SU-DHL-6 (cell line): Measurements from ENCODE around the gene F8.

Experiments used
- H2AFZ ChIP-seq: fragments of 200-600 bp; sonication (generic); 2 replicates; pipeline ENCODE4 v1.6.1; 2014; ENCODE audit warnings: low read depth, mild to moderate bottlenecking, moderate library complexity, mixed read lengths, antibody characterized with exemption, low read length; ENCODE audit not compliant: severe bottlenecking
- H3F3A ChIP-seq: fragments of 200-600 bp; shearing (Covaris generic); 2 replicates; pipeline ENCODE4 v1.6.0; 2016; ENCODE audit warnings: antibody characterized with exemption, mild to moderate bottlenecking; ENCODE audit not compliant: insufficient read depth
- H3K27ac ChIP-seq: fragments of 200-600 bp; sonication (generic); 2 replicates; pipeline ENCODE4 v1.5.1; 2016; ENCODE audit warnings: low read depth, mild to moderate bottlenecking, low read length, moderate library complexity, mixed read lengths
- H3K27me3 ChIP-seq: fragments of 200-600 bp; sonication (generic), shearing (Covaris generic); 2 replicates; pipeline ENCODE4 v1.6.0; 2014; ENCODE audit warnings: mild to moderate bottlenecking, low read length
- H3K36me3 ChIP-seq: fragments of 200-600 bp; sonication (generic); 2 replicates; pipeline ENCODE4 v1.6.1; 2014; ENCODE audit warnings: mild to moderate bottlenecking, low read length, mixed read lengths
- H3K4me2 ChIP-seq: fragments of 300-600, 200-600 bp; shearing (Covaris generic), sonication (generic); 2 replicates; pipeline ENCODE4 v1.6.0; 2014; ENCODE audit warnings: low read length, low read depth, mild to moderate bottlenecking; ENCODE audit not compliant: poor library complexity, severe bottlenecking
- H3K4me3 ChIP-seq: fragments of 200-600 bp; sonication (generic); 2 replicates; pipeline ENCODE4 v1.5.1; 2014; ENCODE audit warnings: antibody characterized with exemption, low read length, mild to moderate bottlenecking, mixed read lengths; ENCODE audit not compliant: insufficient read depth, poor library complexity, severe bottlenecking
- H3K79me2 ChIP-seq: fragments of 200-600 bp; sonication (generic); 2 replicates; pipeline ENCODE4 v1.6.1; 2014; ENCODE audit warnings: mild to moderate bottlenecking, low read length, moderate library complexity; ENCODE audit not compliant: insufficient read depth
- H3K9ac ChIP-seq: fragments of 200-600 bp; sonication (generic); 2 replicates; pipeline ENCODE4 v1.7.0; 2014; ENCODE audit warnings: mild to moderate bottlenecking, low read length
- H3K9me2 ChIP-seq: fragments of 200-600 bp; sonication (generic); replicated peaks from 2 replicates; pipeline ENCODE4 v1.6.1; 2014; ENCODE audit warnings: low read length; ENCODE audit not compliant: insufficient read depth
- H3K9me3 ChIP-seq: fragments of 200-600 bp; sonication (generic); 2 replicates; pipeline ENCODE4 v1.6.1; 2014; ENCODE audit warnings: low read length, mixed read lengths; ENCODE audit not compliant: insufficient read depth
- H4K20me1 ChIP-seq: fragments of 200-600 bp; sonication (generic); 2 replicates; pipeline ENCODE4 v1.6.1; 2014; ENCODE audit warnings: low read depth, mild to moderate bottlenecking, antibody characterized with exemption, low read length, moderate library complexity, mixed read lengths
- CTCF ChIP-seq: fragments of 200-600 bp; sonication (generic); IDR thresholded peaks from one replicate; pipeline ENCODE4 v1.5.1; 2017; ENCODE audit warnings: antibody characterized with exemption, mild to moderate bottlenecking, low read length, moderate library complexity; ENCODE audit not compliant: insufficient read depth, poor library complexity, severe bottlenecking
- EZH2phosphoT487 ChIP-seq: fragments of 200-600 bp; sonication (generic), shearing (Covaris generic); conservative IDR thresholded peaks from 2 replicates; pipeline ENCODE4 v1.6.1; 2018; ENCODE audit warnings: mild to moderate bottlenecking, antibody characterized with exemption, low read length, moderate library complexity, mixed read lengths

Gene F8

GRCh38 chrX:154834562-154834961 is 188.0 kb downstream of the F8 start, which contains the start of gene SMIM9:
SMIM9 (minus strand) TSS chrX:154834662; CDS start chrX:154830856, 3,806 bp downstream.
- H3F3A ChIP-seq, result no peaks in the 10 kb centered on the region
- H3K27ac ChIP-seq, result no peak within 1 kb of the TSS
- H3K9ac ChIP-seq, result no peak within 1 kb of the TSS

DNA sequence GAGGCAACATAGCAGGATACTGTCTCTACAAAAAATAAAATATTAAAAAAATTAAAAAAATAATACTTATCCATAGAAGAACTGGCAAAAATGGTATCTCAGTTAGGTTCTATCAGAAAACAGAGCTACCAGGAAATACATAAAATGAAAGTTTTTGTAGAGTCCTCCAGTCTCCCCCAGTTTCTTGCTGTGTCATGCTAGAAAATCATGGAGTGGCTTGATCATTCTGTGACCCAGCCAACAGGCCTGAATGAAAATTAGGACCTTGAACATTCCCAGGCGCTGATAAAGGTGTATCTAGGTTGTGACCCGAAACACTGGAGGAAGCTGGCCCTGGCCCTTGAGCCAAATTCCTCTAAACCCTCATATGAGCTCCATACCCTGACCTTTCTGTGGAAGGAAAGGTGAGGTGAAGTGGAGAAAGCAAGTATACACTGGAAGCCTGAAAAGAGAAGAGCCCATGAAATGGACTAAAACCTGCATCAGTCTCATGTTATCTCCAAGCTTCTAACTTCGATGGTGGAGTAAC is 188.7 kb downstream of the F8 start:
- no peak overlapping the region for H3K9ac ChIP-seq
- H4K20me1 ChIP-seq, result no peaks in the 10 kb centered on the region
- H2AFZ ChIP-seq, result no peak overlapping the region
- H3K36me3 ChIP-seq, result no peaks in the 10 kb centered on the region
- TF ChIP-seq CTCF (no peak), EZH2phosphoT487 (no peak)
- no peaks in the 10 kb centered on the region for H3K27me3 ChIP-seq
- no peaks in the 10 kb centered on the region for H3K79me2 ChIP-seq
- H3K4me2 ChIP-seq, result no peak overlapping the region
- no peaks in the 10 kb centered on the region for H3K9me2 ChIP-seq
- H3K9me3 ChIP-seq, result no peaks in the 10 kb centered on the region
- no peak overlapping the region for H3K4me3 ChIP-seq
- no peak overlapping the region for H3K27ac ChIP-seq
- H3F3A ChIP-seq, result no peaks in the 10 kb centered on the region

More at GRCh38 chrX:154834562-154834961, 188.0 kb downstream of the F8 start, which contains the start of gene SMIM9:
- no peaks in the 10 kb centered on the region for H3K9me2 ChIP-seq
- H3K27me3 ChIP-seq, result no peaks in the 10 kb centered on the region
- H3K4me3 ChIP-seq, result no peak within 1 kb of the TSS
- TF ChIP-seq EZH2phosphoT487 (no peak), CTCF (no peak)
- H4K20me1 ChIP-seq, result no peaks in the 10 kb centered on the region
- H3K79me2 ChIP-seq, result no peaks in the 10 kb centered on the region
- H2AFZ ChIP-seq, result no peak within 1 kb of the TSS
- no peak within 1 kb of the TSS for H3K4me2 ChIP-seq
- H3K36me3 ChIP-seq, result no peaks in the 10 kb centered on the region
- no peaks in the 10 kb centered on the region for H3K9me3 ChIP-seq

DNA sequence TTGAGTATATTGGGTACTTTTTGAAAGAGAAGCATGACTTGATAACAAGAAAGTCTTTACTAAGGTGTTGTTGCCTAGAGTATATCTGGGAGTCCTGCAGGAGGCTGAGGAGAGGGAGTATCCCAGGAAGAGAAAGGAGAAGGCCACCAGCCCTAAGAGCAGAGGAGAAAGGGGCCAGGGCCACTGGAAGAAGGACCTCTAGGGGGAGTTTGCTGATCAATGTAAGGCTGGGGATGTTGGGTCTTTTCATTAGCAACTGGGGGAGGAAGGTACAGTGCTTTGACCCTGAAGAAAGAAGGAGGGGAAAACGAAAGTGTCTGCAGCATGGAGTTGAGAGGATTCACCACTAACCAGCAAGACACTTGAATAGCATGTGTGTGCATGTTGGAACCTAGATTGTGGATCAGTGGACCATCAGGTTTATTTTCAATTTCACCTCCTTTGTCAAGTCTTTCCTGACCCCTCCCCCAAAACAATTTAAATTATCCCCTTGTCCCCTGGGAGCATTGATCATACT is 192.5 kb downstream of the F8 start:
- H3K4me3 ChIP-seq, result no peak overlapping the region
- no peaks in the 10 kb centered on the region for H4K20me1 ChIP-seq
- no peak overlapping the region for H2AFZ ChIP-seq
- H3K9ac ChIP-seq, result no peak overlapping the region
- no peaks in the 10 kb centered on the region for H3K36me3 ChIP-seq
- no peak overlapping the region for H3K27ac ChIP-seq
- no peaks in the 10 kb centered on the region for H3F3A ChIP-seq
- H3K27me3 ChIP-seq, result no peaks in the 10 kb centered on the region
- H3K9me3 ChIP-seq, result no peaks in the 10 kb centered on the region
- TF ChIP-seq EZH2phosphoT487 (no peak), CTCF (no peak)
- H3K9me2 ChIP-seq, result no peaks in the 10 kb centered on the region
- no peaks in the 10 kb centered on the region for H3K79me2 ChIP-seq
- no peak overlapping the region for H3K4me2 ChIP-seq
